GM18951 (cell line): ENCODE data around the gene RNASE12.
"Not testable (repeated sequence)": the region's sequence is repeated elsewhere in the genome, so short reads cannot be mapped to it uniquely, and the experiment has no call there.

Experiments used
- POLR2A ChIP-seq: IDR thresholded peaks from 4 replicates; pipeline ENCODE4 v1.6.1; 2011; ENCODE audit warnings: mild to moderate bottlenecking; ENCODE audit not compliant: insufficient read length, insufficient read depth; ENCODE audit errors: extremely low read depth
- in situ Hi-C: fragments of 300-500 bp; cut with MboI; formaldehyde crosslinking; loops from one replicate; pipeline ENCODE4 v1.12.0; 2022; ENCODE audit warnings: low sequenced_read_pairs, mixed read lengths, inconsistent platforms; ENCODE audit not compliant: unreplicated experiment

Gene RNASE12

DNA sequence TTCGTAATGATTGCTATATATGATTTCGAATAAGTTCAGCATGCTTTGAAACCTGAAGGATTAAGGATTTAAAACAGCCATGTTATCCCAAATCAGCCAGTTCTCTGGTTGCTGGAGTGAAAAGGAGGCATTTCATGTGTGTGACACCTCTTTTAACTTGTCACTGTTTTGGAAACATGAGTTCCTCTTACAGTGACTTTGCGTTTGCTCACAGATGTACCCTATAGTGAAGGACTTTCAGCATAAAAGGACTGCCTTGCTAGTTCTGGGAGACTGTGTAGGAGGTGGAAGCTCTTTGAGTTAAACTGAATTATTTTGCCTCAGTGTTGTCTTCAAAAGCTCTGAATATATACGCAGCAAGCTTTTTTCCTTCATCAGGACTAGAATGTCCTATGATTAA lies 10.9 kb downstream of the RNASE12 start:
- no peak for TF ChIP-seq POLR2A
- in situ Hi-C loops = no loop called here

- TF ChIP-seq POLR2A = no peak
- in situ Hi-C loops = no loop called here
Observed at GRCh38 chr14:20578784-20579502, 12.2 kb downstream of the RNASE12 start.

DNA sequence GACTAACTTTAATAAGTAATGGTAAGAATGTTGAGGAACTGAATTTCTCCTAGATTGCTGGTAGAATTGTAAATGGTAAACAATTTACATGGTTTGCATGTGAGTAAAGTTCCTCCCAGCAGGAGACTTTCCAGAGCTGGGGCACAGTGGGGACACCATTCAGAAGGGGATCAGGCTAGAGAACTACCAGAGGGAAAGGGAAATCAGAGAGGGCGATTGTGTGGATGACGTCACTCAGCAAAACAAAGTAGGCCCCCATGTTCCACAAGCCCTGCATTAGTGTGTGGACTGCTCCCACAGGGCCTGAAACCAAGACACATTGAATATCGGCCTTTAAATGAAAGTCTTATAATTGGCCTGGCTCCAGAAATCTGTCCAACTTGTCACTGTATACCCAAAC lies 12.9 kb downstream of the RNASE12 start:
- in situ Hi-C loops = no loop called here
- no peak for TF ChIP-seq POLR2A

GRCh38 chr14:20572382-20572990 lies 18.7 kb downstream of the RNASE12 start:
- in situ Hi-C loops = not testable (repeated sequence)

DNA sequence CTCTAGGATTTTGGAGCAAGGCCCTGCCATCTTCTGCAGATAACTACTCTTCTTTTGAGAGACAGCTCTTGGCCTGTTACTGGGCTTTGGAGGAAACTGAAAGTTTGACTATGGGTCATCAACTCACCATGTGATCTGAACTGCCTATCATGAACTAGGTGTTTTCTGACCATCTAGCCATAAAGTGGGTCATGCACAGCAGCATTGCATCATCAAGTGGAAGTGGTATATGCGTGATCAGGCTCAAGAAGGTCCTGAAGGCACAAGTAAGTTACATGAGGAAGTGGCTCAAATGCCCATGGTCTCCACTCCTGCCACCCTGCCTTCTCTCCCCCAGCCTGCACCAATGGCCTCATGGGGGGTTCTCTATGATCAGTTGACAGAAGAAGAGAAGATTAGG lies 20.5 kb downstream of the RNASE12 start:
- in situ Hi-C loops = not testable (repeated sequence)

DNA sequence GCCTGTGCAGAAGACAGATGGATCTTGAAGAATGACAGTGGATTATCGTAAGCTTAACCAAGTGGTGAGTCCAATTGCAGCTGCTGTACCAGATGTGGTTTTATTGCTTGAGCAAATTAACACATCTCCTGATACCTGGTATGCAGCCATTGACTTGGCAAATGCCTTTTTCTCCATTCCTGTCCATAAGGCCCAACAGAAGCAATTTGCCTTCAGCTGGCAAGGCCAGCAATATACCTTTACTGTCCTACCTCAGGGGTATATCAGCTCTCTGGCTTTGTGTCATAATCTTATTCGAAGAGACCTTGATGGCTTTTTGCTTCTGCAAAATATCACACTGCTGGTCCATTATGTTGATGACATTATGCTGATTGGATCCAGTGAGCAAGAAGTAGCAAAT lies 21.3 kb downstream of the RNASE12 start:
- in situ Hi-C loops = not testable (repeated sequence)

DNA sequence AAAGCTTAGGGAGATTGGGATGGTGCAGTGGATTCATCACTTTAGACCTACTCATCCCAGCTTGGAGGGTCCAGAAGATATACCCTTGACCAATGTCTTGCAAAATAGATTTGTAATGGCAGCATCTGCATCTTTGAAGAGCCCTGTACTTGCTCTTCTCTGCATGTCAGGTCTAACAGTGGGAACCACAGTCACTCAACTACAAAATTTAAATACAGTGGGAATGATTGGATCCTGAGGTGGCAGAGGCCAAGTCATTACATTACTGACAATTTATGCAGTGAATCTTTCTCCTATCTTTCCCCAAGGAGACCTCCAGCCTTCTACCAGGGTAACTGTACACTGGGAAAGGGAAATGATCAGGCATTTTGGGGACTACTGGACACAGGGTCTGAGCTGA lies 22.1 kb downstream of the RNASE12 start:
- no peak for TF ChIP-seq POLR2A
- in situ Hi-C loops = no loop called here

DNA sequence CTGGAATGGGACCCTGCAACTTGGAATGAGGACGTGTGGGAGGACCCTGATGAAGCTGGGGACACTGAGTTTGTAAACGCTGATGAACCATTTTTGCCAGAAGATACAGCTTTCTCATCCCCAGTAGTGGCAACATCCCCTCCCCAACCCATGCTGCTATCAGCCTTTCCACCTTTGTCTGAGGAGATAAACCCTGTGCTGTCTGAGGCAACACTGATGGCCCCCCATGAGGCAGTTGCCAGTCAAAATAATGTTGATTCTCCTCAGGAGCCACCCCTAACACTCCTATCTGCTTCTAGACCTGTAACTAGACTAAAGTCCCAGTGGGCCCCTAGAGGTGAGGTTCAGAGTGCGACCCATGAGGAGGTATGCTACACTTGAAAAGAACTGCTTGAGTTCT lies 22.8 kb downstream of the RNASE12 start:
- TF ChIP-seq POLR2A = no peak
- in situ Hi-C loops = no loop called here

GRCh38 chr14:20567199-20567598 lies 24.0 kb downstream of the RNASE12 start:
- in situ Hi-C loops = not testable (repeated sequence)

GRCh38 chr14:20564501-20564997 lies 26.6 kb downstream of the RNASE12 start:
- TF ChIP-seq POLR2A = no peak
- in situ Hi-C loops = no loop called here

DNA sequence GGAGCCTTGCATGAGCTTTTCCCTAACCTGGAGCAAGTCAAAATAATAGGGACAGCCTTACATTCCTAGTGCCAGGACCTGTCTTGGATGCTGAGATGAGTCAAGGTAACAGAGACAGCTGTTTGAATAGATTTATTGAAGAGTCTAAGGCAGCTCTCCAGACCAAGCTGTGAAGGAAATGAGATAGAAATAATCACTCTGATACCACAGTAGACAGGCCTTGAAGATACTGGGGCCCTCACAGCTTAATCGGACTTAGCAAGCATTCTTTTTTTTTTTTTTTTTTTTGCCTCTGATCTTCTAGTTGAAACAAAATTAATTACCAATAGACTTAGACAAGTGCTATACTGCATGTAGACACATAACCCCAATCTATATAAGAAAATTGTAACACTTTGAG lies 27.2 kb downstream of the RNASE12 start:
- TF ChIP-seq POLR2A = no peak
- in situ Hi-C loops = no loop called here

- in situ Hi-C loops = no loop called here
- no peak for TF ChIP-seq POLR2A
Observed at GRCh38 chr14:20560961-20561360, 30.2 kb downstream of the RNASE12 start, which contains the start of gene RNASE9. Gene RNASE9 (minus strand): TSS chr14:20561047.

GRCh38 chr14:20559461-20559904 lies 31.7 kb downstream of the RNASE12 start:
- no peak for TF ChIP-seq POLR2A
- in situ Hi-C loops = no loop called here

DNA sequence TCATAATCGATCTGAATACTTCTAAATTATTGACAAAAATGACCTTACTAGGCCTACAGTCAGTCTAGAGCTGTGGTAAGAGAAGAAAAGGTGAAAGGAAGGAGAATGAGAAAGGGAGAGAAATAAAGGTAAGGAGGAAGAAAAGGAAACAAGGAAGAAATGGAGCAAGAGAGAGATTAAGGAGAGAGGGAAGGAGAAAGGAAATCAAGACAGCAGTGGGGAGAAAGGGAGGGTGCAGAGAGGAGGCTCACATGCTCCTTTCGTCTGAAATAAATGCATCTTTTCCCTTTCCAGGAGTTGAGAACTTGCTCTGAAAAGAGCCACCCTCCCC lies 34.0 kb downstream of the RNASE12 start:
- TF ChIP-seq POLR2A = no peak
- in situ Hi-C loops = no loop called here
